GM21825 (cell line): ENCODE results near the gene ZNF710.
"Not testable (repeated sequence)": the region's sequence is repeated elsewhere in the genome, so short reads cannot be mapped to it uniquely, and the experiment has no call there.

Experiments used
- ATAC-seq: cut with Tn5 transposase; IDR thresholded peaks from one replicate; pipeline ENCODE4 v1.9.1; 2021; ENCODE audit warnings: mild to moderate bottlenecking, moderate library complexity; ENCODE audit not compliant: unreplicated experiment

Gene ZNF710

GRCh38 chr15:90058308-90058707, 57.2 kb downstream of the ZNF710 start:
- ATAC-seq: peak; percentile 36

- ATAC-seq: no peak
Observed at GRCh38 chr15:90058775-90059174, 57.7 kb downstream of the ZNF710 start.

DNA sequence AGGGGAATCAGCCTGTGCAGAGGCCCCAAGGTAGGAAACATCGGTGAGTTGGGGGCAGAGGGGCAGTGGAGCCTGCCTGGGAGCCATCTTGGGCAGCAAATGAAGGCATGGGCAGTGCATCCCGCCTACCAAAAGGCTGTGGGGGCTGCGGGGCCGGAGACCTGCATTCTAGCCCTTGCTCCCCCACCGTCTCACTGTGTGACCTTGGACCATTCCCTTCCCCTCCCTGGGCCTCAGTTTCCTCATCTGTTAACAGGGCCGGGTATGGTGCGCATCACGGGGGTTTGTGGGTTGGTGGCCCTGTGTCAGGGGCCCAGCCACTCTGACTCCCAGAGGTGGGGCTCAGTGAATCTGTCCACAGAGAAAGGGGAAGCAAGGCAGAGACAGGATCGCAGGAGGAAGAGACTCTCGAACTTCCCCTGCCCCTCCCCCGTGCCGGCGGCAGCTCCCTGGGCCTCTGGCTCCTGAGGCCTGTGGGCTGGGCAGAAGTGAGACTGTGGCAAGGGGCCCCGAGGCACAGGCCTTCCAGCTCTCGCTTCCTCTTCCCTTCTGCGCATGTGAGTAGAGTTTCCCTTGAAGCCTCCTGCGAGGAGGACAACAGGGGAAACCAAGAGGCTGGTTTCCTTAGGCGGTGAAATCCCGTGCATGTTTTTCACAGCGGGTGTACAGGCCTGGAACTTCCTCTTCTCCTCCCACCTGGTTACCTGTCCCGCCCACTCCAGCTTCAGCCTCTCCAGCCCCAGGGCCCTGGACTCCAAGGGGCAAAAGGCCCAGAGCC, 58.3 kb downstream of the ZNF710 start:
- peak; percentile 85 for ATAC-seq

DNA sequence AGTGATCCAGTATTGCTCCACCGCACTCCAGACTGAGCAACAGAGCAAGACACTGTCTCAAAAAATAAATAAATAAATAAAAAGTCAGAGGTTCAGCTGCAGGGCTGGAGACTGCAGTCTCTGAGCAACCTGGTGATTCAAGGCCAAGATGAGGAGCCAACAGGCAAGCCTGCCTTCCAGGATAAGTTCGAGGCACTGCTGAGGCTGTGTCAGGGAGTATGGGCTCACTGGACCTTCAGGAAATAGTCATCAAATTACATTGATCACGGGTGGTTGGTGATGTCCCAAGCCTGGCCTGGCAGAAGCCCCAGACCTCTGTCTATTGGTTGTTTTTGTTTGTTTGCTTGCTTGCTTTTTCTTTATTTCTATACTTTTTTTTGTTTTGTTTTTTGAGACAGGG, 59.7 kb downstream of the ZNF710 start:
- ATAC-seq: no peak

DNA sequence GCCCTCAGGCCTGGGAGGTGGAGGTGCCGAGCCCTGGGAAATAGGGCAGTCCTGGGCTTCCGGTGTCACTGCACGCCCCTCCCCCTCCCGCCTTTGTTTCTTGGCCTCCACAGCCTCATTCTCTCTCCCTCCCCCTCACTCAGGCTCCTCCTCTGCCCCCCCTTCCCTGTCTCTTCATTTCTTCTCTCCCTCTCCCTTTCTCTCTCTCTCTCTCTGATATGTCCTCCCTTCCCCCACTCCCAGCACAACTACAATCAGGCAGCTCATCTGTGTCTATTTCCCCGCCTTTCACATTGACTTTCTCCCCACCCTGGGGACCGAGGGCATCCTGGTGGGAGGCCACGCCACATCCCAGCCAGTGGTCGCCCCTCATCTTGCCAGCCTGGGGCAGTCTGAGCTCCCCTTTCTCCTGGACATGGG, 60.9 kb downstream of the ZNF710 start:
- ATAC-seq: no peak

DNA sequence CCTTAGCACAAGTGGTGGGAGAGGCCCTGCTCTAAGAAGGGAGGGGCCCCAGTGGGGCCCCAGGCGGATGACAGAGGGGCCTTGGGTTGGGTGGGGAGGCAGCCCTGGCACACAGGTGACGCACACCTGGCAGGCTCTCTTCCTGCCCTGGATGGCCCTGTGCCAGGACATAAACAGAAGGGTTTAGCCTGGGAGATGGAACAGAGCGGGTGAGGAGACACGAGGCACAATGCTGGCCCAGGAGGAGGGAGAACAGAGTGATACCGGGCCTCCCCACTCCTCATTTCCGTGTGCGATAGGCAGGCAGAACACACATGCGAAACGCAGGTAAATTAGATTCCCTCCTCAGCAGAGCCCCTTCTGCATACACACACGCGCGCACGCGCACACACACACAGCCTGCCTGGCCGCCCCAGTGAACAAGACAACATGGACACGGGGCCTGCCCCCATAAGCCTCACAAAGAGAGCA, 61.4 kb downstream of the ZNF710 start:
- no peak for ATAC-seq

DNA sequence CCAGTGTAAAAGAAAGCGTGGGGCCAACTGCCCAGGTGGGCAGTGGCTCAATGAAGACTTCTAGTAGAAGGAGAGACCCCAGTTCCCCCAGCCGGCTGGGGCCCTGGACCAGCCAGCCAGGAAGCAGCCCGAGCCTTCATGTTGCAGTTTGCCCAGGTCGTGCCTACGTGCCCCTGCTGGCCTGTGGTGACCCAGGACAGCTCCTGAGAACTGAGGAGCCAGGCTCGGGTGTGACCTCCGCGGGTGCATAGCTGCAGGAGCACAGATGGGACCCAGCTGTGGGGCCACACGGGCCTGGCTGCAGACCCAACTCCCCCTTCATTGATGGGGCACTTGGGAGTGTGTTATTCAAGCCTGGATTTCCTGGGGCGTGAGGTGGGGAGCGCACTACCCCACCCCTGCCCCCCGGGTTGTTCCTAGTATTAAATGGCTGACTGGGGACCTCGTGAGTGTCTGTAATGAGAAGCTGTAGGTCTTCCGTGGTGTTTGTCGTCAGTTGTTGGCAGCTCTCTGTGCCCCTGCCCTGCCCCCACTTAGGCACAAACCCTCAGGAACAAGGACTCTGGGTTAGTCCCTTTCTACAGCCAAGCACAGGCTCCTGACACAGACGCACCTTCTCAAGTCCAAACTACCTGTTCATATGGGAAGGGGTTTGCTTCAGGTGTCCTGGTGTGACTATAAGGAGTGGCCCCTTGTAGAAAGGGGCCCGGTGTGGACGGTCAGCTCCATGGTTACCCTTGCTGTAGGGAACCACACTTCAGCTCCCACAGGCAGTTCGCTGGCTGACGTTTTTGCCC, 62.0 kb downstream of the ZNF710 start:
- no peak for ATAC-seq

GRCh38 chr15:90063770-90064247, 62.7 kb downstream of the ZNF710 start:
- no peak for ATAC-seq

GRCh38 chr15:90064911-90065681, 64.0 kb downstream of the ZNF710 start:
- no peak for ATAC-seq

DNA sequence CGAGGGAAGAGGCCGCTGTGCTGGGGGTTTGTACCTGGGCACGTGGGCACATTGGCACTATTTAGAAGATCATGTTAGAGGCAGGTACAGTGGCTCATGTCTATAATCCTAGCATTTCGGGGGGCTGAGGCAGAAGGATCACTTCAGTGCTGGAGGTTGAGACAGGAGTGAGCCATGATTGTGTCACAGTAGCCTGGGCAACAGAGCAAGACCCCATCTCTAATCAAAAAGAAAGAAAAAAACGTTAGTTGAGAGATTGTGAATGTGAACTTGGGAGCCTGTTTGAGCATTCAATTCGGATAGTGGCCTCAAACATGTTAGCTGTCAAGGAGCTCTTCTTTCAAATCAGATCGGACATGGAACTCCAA, 64.5 kb downstream of the ZNF710 start:
- no peak for ATAC-seq

- no peak for ATAC-seq
Observed at GRCh38 chr15:90067181-90067952, 66.2 kb downstream of the ZNF710 start.

GRCh38 chr15:90067953-90068606, 67.0 kb downstream of the ZNF710 start:
- ATAC-seq: no peak

- ATAC-seq: not testable (repeated sequence)
Observed at GRCh38 chr15:90070623-90071022, 69.5 kb downstream of the ZNF710 start.

- ATAC-seq: no peak
Observed at GRCh38 chr15:90071220-90071807, 70.2 kb downstream of the ZNF710 start.

DNA sequence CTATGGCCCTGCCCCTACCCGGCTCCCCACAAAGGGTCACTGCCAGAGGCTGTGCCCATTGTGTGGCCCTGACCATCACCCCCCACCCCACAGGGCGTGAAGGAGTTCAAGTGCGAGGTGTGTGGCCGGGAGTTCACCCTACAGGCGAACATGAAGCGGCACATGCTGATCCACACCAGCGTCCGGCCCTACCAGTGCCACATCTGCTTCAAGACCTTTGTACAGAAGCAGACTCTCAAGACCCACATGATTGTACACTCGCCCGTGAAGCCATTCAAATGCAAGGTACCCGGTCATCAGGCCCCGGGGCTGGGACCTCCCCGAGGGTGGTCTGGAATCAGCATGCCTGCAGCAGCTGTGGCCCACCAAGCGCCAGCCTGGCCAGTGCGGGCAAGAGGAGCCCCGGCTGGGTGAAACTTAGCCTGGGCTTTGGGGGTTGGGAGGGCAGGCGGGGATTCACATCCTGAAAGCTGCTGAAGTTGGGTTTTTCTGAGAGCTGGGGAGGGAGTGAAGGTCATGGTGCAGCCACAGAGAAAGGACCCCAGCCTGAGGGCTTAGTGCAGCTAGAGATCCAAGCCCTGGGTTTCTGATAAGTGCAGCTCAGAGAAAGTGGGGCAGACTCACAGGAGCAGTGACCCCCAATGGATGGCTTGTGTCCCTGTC, 72.0 kb downstream of the ZNF710 start:
- ATAC-seq: no peak

- ATAC-seq: no peak
Observed at GRCh38 chr15:90074023-90074422, 72.9 kb downstream of the ZNF710 start.

DNA sequence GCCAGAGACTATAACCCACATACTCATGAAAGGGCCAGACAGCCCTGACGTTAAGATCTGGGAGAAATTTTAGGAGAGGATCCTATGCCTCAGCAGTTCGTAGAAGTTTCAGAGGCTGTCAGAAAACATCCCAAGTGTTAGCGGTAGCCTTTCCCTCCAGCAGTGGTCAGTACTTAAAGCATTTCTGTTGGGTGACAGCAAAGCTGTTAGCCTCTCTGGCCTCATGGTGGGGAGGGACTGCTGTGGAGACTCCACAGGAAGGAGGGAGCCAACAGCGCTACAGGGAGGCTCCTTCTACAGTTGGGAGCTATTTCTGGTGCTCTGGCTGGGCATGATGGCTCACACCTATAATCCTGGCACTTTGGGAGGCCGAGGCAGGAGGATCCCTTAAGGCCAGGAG, 73.8 kb downstream of the ZNF710 start:
- no peak for ATAC-seq

GRCh38 chr15:90075420-90076289, 74.5 kb downstream of the ZNF710 start:
- ATAC-seq: no peak
